ENCODE measurements around the gene SHE. TPM values are rescaled to one million over a fixed set of nuclear protein-coding genes. Genes with fewer than 3 reads are reported as not detected.

The SHE gene
- total RNA-seq, 2 donors from 2014 or later = 10.8 to 19.9 TPM

DNA sequence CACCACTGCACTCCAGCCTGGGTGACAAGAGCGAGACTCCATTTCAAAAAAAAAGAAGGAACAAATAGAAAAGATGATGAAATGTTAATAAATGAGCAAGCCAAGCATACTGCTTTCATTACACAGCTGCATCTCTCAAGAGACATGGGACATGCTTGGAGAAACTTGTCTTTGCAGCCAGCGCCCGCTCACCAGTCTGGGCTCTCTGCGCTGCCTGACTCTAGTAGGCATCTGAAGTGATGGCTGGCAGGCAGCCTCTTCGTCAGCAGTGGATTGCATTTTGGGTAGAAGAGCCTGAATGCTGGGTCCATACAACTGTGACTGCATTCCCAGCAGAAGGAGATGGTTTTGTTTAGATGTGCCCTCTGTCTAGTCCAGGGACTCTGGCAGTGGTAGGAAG lies 49.1 kb downstream of the SHE start:
- Histone ChIP-seq H3K27ac (no peak overlapping the region), H3K27me3 (no peaks in the 10 kb centered on the region), H3K4me1 (peaks cover 0 to 9% of the 10 kb centered on the region in 2 donors), H3K9me3 (no peaks in the 10 kb centered on the region), H3K36me3 (peaks cover 39% of the 10 kb centered on the region), H3K4me3 (no peak overlapping the region)
- DNase-seq (ENCODE audit: low spot score) = no peak
- TF ChIP-seq CTCF (IDR thresholded peaks at IDR 0.05) = no peak

DNA sequence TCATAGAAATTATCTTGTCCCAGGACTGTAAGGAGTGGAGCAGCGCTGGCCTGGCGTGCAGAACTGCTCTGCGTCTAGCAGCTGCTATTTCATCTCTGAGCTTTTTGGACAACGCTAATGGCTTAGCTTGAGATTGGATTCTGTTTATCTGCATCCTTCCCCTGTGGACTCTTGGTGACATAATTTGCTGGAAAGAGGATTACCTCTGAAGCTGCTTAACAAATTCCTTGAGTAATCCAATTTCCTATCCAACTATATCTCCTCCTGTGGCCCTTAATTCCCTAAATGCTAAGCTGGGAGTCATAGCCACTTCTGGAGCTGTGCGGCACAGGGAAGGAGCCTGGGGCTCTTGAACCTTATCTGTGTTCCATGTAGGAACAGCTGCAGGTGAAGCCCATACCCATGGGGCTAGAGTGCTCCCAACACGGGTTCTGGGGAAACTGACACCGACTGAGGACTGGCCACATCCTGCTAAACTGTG lies 53.8 kb downstream of the SHE start:
- Histone ChIP-seq H3K27ac (no peak overlapping the region), H3K9me3 (no peaks in the 10 kb centered on the region), H3K4me1 (peaks cover 0 to 7% of the 10 kb centered on the region in 2 donors), H3K36me3 (peaks cover 30% of the 10 kb centered on the region), H3K4me3 (no peak overlapping the region), H3K27me3 (no peaks in the 10 kb centered on the region)
- no peak for DNase-seq (ENCODE audit: low spot score)
- TF ChIP-seq CTCF (IDR thresholded peaks at IDR 0.05) = no peak

DNA sequence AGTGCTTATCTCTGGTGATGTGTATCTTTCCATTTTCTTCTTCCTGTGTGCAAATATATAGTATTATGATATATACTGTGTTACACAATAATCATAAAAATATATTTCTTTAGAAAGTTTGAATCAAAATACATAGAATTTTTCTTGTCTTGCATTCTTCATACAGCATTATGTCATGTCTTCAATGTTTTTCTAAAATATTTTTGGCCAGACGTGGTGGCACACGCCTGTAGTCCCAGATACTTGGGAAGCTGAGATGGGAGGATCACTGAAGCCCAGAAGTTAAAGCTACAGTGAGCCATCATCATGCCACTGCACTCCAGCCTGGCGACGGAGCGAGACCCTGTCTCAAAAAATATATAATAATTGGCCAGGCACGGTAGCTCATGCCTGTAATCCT lies 55.4 kb downstream of the SHE start:
- peaks cover 26% of the 10 kb centered on the region for H3K36me3 ChIP-seq

GRCh38 chr1:154446292-154446691 lies 55.9 kb downstream of the SHE start:
- TF ChIP-seq CTCF (IDR thresholded peaks at IDR 0.05) = no peak
- Histone ChIP-seq H3K27me3 (no peaks in the 10 kb centered on the region), H3K36me3 (peaks cover 26% of the 10 kb centered on the region), H3K4me3 (no peak overlapping the region), H3K27ac (no peak overlapping the region), H3K4me1 (no peaks in the 10 kb centered on the region), H3K9me3 (no peaks in the 10 kb centered on the region)
- DNase-seq (ENCODE audit: low spot score) = no peak

More for the DNA sequence above, 55.4 kb downstream of the SHE start:
- no peak overlapping the region for H3K4me3 ChIP-seq
- H3K9me3 ChIP-seq = no peaks in the 10 kb centered on the region
- DNase-seq (ENCODE audit: low spot score) = no peak
- H3K27ac ChIP-seq = no peak overlapping the region
- no peaks in the 10 kb centered on the region for H3K4me1 ChIP-seq
- no peak for TF ChIP-seq CTCF (IDR thresholded peaks at IDR 0.05)
- no peaks in the 10 kb centered on the region for H3K27me3 ChIP-seq

GRCh38 chr1:154445040-154445472 lies 57.2 kb downstream of the SHE start:
- DNase-seq (ENCODE audit: low spot score) = no peak
- no peaks in the 10 kb centered on the region for H3K9me3 ChIP-seq
- no peak for TF ChIP-seq CTCF (IDR thresholded peaks at IDR 0.05)
- H3K36me3 ChIP-seq = peaks cover 16% of the 10 kb centered on the region
- no peaks in the 10 kb centered on the region for H3K27me3 ChIP-seq
- H3K4me3 ChIP-seq = no peak overlapping the region
- no peak overlapping the region for H3K27ac ChIP-seq
- H3K4me1 ChIP-seq = no peaks in the 10 kb centered on the region

Data from right atrium auricular region (tissue), 2 donors.